Stomach (tissue), 9 donors: ENCODE results near the gene NOXA1. TPM values are rescaled to one million over a fixed set of nuclear protein-coding genes. Genes with fewer than 3 reads are reported as not detected.
"Not testable (repeated sequence)": the region's sequence is repeated elsewhere in the genome, so short reads cannot be mapped to it uniquely, and the experiment has no call there.

Experiments used
- DNase-seq, 2 donors: peaks; one replicate each; pipeline versions ENCODE4 v3.0.0 to v3.0.0-alpha.2; 2013 to 2019
- H3K27ac ChIP-seq, 5 donors: fragments of 200-600 bp in 4 of 5; sonication (generic) in 4 of 5; one replicate each; pipeline ENCODE4 v1.5.1; 2013 to 2019; ENCODE audit warnings: mild to moderate bottlenecking in 1 of 5, moderate library complexity in 1 of 5
- H3K27me3 ChIP-seq, 3 donors: fragments of 200-600 bp; sonication (generic); one replicate each; pipeline ENCODE4 v1.5.1; 2017 to 2019; ENCODE audit warnings: mixed run types in 1 of 3
- H3K36me3 ChIP-seq, 4 donors: fragments of 200-600 bp; sonication (generic); 1 replicate in 3 of 4; 2 replicates in 1 of 4; pipeline ENCODE4 v1.5.1; 2016 to 2019
- H3K4me1 ChIP-seq, 4 donors: fragments of 200-600 bp; sonication (generic); one replicate each; pipeline ENCODE4 v1.5.1; 2016 to 2019
- H3K4me3 ChIP-seq, 4 donors: fragments of 200-600 bp; sonication (generic) in 3 of 4; one replicate each; pipeline ENCODE4 v1.5.1; 2016 to 2019; ENCODE audit warnings: mild to moderate bottlenecking in 1 of 4
- H3K9me3 ChIP-seq, 4 donors: fragments of 200-600 bp; sonication (generic); one replicate each; pipeline ENCODE4 v1.5.1; 2016 to 2019
- EP300 ChIP-seq: sonication (generic); formaldehyde crosslinking; IDR thresholded peaks from one replicate; pipeline ENCODE4 v1.6.1; 2017; ENCODE audit warnings: antibody characterized with exemption
- POLR2A ChIP-seq, 4 donors: fragments of 450-650 bp; IDR thresholded peaks; one replicate each; pipeline ENCODE4 v1.6.1; 2016; ENCODE audit warnings: antibody characterized with exemption in 4 of 4, control low read depth in 2 of 4, mild to moderate bottlenecking in 1 of 4, moderate library complexity in 1 of 4
- POLR2AphosphoS5 ChIP-seq, 3 donors: sonication (generic); formaldehyde crosslinking; IDR thresholded peaks; one replicate each; pipeline ENCODE4 v1.6.1; 2016; ENCODE audit warnings: antibody characterized with exemption in 3 of 3
- WGBS, 5 donors: extraction: QIAGEN DNeasy Blood & Tissue Kit in 3 of 5; methylation state at CpG; one replicate each; pipeline versions ENCODE4 v1.1.5 to v1.1.7; 2013 to 2018; 5-methylcytosine and 5-hydroxymethylcytosine counted together
- intact Hi-C: fragments of 100-400 bp; cut with DNase I; formaldehyde crosslinking; loops from one replicate; pipeline ENCODE4 v1.15.1; 2023; ENCODE audit warnings: low total_unique reads
- polyA plus RNA-seq, 3 donors: library from polyadenylated mRNA; stranded (reverse); fragments of 200-250 nt; gene quantifications; one replicate each; pipeline ENCODE4 v1.2.3, GENCODE V29; 2013
- total RNA-seq, 5 donors: library from RNA; depleted of rRNA; stranded (reverse); fragments of >200 nt; gene quantifications; one replicate each; pipeline versions ENCODE4 v1.1.0 to v1.2.3, GENCODE V29; 2014 to 2016
- TF ChIP-seq, protein P1 (sequence below), 7 experiments: fragments of 450-650 bp in 4 of 7; fragments of 200-600 bp in 3 of 7; sonication (generic) in 3 of 7; IDR thresholded peaks; one replicate each; pipeline ENCODE4 v1.5.1; 2016 to 2019; ENCODE audit warnings: antibody characterized with exemption in 7 of 7, control low read depth in 2 of 7, mild to moderate bottlenecking in 1 of 7
- donor health status: healthy with polysubstance abuse.
- donor health status: Bipolar disorder and iron deficiency.
- donor health status: healthy.

Gene NOXA1
- total and polyA plus RNA-seq, 8 donors: 3.5 to 43.2 (median 14.7) TPM

DNA sequence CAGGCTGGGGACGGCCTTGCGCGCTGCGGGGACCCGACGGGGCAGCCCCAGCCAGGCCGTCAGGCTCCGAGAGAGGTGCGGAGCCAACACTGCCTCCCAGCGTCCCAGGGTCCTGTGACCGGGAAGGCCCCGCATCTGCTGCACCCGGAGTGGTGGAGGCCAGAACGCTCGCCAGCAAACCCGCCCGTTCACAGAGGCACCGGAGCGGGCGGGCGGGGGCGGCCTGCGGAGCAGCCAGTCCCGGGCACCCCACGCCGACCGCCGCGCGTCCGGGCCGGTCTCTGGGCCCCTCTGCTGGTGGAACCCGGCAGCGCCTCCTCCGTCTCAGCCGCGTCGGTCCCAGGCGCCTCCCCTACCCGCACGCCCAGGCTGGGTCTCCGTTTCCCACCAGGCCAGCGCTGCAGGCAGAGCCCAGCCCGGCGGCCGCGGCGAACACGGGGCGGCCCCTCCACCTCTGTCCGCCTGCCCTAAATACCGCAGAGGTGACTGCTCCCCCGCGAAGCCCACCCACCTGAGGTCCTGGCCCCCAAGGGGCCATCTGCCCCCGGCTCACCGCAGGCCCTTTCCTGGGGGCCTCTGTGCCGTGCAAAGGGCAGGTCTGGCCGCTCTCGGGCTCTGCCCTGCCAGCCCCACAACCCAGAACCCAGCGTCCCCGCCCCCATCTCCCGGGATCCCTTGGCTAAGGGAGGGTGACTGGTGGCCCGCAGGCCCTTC, 16.2 kb upstream of the NOXA1 start:
- no peaks in the 10 kb centered on the region for H3K36me3 ChIP-seq
- TF ChIP-seq POLR2A (IDR thresholded peaks at IDR 0.05) (no peak), POLR2AphosphoS5 (IDR thresholded peaks at IDR 0.05) (no peak), EP300 (no peak)
- TF ChIP-seq, protein P1, sequence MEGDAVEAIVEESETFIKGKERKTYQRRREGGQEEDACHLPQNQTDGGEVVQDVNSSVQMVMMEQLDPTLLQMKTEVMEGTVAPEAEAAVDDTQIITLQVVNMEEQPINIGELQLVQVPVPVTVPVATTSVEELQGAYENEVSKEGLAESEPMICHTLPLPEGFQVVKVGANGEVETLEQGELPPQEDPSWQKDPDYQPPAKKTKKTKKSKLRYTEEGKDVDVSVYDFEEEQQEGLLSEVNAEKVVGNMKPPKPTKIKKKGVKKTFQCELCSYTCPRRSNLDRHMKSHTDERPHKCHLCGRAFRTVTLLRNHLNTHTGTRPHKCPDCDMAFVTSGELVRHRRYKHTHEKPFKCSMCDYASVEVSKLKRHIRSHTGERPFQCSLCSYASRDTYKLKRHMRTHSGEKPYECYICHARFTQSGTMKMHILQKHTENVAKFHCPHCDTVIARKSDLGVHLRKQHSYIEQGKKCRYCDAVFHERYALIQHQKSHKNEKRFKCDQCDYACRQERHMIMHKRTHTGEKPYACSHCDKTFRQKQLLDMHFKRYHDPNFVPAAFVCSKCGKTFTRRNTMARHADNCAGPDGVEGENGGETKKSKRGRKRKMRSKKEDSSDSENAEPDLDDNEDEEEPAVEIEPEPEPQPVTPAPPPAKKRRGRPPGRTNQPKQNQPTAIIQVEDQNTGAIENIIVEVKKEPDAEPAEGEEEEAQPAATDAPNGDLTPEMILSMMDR (IDR thresholded peaks at IDR 0.05): peak in 5 of 7 experiments; percentile 29 to 80 (median 72)
- peaks cover 28 to 40% (median 37%) of the 10 kb centered on the region in 4 donors for H3K4me1 ChIP-seq
- DNase-seq: peak; percentile 79 to 94
- peak overlapping the region; percentile 39 to 47 (median 40) for H3K4me3 ChIP-seq
- WGBS, 5 donors: 4 to 15% (median 5%) methylated on average over 9 to 59 of the region's 63 CpGs
- peaks cover 0 to 19% (median 5%) of the 10 kb centered on the region in 3 donors for H3K27me3 ChIP-seq
- intact Hi-C loops: loop anchor here (10.0 kb wide), 1 partner anchor 102 kb away; the partner anchor contains the start of gene NRARP
- no peaks in the 10 kb centered on the region for H3K9me3 ChIP-seq
- H3K27ac ChIP-seq: peak overlapping the region in 4 of 5 donors; percentile 9 to 67 (median 37)

DNA sequence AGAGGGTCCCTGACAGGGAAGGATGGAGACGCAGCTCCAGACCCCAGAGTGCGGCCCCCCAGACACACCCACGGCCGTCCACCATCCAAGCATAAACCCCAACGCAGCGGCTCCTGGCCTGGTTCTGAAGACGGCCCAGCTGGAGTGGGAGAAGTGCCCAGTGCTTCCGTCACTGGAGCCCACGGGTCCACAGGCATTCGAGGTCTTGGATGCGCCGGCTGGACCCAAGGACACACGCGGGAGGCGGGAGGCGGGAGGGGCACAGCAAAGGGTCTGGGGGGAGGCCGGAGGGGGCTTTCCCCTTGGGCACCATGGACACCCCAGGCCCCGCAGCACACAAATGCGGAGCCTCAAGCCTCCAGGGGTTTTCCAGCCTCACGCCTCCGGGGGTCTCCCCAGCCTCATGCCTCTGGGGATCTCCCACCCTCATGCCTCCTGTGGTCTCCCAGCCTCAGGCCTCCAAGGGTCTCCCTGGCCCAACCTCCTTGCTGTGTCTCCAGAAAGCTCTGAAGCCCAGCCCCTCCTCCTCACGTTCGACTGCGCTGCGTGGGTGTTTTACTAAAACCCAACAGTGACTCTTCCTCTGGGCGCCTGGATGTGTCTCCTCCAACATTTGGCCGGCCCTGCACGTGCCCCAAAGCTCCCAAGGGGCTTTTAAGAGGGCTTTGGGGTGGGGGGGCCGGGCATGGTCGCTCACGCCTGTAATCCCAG, 15.4 kb upstream of the NOXA1 start:
- no peak for TF ChIP-seq POLR2A (IDR thresholded peaks at IDR 0.05)
- no peak for TF ChIP-seq EP300
- TF ChIP-seq, protein P1 (IDR thresholded peaks at IDR 0.05): no peak
- TF ChIP-seq POLR2AphosphoS5 (IDR thresholded peaks at IDR 0.05): no peak
- H3K4me3 ChIP-seq: peak overlapping the region; percentile 39 to 47 (median 40)
- H3K36me3 ChIP-seq: no peaks in the 10 kb centered on the region
- peak overlapping the region in 4 of 5 donors; percentile 9 to 67 (median 37) for H3K27ac ChIP-seq
- peaks cover 0 to 19% (median 5%) of the 10 kb centered on the region in 3 donors for H3K27me3 ChIP-seq
- DNase-seq: peak in 1 of 2 donors; percentile 71
- intact Hi-C loops: loop anchor here (10.0 kb wide), 1 partner anchor 103 kb away; the partner anchor contains the start of gene NRARP
- WGBS, 5 donors: 45 to 63% (median 58%) methylated on average over 22 to 31 of the region's 31 CpGs
- no peaks in the 10 kb centered on the region for H3K9me3 ChIP-seq
- peaks cover 29 to 47% (median 44%) of the 10 kb centered on the region in 4 donors for H3K4me1 ChIP-seq

DNA sequence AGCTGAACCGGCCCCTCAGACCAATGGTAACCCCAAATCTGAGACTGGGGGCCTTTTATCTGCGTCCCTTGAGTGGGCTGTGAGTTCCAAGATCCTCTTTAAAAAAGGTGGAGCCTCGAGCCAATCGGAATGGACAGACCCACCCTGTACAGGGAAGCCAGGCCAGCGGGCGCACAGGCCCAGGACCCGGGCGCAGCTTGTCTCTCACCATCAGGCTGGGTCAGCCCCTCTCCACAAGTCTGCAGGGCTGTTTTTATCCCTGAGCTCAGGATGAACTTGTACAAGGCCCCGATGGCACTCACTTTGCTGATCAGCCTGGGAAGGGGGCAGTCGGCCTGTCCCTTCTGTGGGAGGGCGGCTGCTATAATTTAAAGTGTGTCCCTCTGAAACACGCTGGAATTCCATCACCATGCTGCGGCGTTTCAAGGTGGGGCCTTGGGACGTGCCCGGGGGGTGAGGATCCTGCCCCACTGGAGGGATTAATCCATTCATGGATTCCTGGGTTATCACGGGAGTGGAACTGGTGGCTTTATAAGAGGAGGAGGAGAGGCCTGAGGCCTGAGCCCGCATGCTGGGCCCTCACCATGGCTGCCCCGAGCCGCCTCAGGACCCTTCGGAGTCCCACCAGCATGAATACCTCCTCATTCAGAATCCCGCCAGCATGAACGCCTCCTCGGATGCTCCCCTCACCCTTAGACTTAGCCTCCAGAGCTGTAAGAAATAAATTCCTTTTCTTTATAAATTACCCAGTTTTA, 14.4 kb upstream of the NOXA1 start:
- intact Hi-C loops: loop anchor here (10.0 kb wide), 1 partner anchor 104 kb away; the partner anchor contains the start of gene NRARP
- peaks cover 0 to 19% (median 5%) of the 10 kb centered on the region in 3 donors for H3K27me3 ChIP-seq
- H3K27ac ChIP-seq: no peak overlapping the region
- 92 to 95% (median 94%) methylated on average over 17 to 24 of the region's 24 CpGs for WGBS, 5 donors
- no peaks in the 10 kb centered on the region for H3K9me3 ChIP-seq
- no peak overlapping the region for H3K4me3 ChIP-seq
- TF ChIP-seq EP300: no peak
- no peak for TF ChIP-seq POLR2A (IDR thresholded peaks at IDR 0.05)
- no peak for TF ChIP-seq POLR2AphosphoS5 (IDR thresholded peaks at IDR 0.05)
- TF ChIP-seq, protein P1 (IDR thresholded peaks at IDR 0.05): no peak
- no peaks in the 10 kb centered on the region for H3K36me3 ChIP-seq
- no peak for DNase-seq
- peaks cover 29 to 52% (median 46%) of the 10 kb centered on the region in 4 donors for H3K4me1 ChIP-seq

DNA sequence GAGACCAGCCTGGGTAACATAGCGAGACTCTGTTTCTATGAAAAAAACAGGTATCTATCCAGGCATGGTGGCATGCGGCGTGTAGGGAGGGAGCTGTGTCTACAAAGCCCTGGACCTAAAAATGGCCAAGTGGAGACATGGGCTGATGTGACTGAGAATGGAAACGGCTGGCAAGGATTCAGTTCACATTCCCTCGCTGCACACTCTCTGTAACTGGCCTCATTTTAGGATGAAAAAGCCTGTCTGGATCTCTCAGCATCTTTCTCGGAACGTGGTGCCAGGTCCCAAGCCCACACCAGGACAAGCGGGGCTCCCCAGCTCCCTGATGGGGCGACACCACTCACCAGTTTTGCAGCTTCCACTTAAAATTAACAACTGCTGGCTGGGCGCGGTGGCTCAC, 13.7 kb upstream of the NOXA1 start:
- TF ChIP-seq EP300 (no peak), POLR2AphosphoS5 (IDR thresholded peaks at IDR 0.05) (no peak), POLR2A (IDR thresholded peaks at IDR 0.05) (no peak)
- TF ChIP-seq, protein P1 (IDR thresholded peaks at IDR 0.05): no peak
- WGBS, 5 donors: 88 to 97% (median 95%) methylated on average over 11 of the region's 11 CpGs
- Histone ChIP-seq H3K4me3 (no peak overlapping the region), H3K27me3 (peaks cover 0 to 19% (median 5%) of the 10 kb centered on the region in 3 donors), H3K4me1 (peaks cover 29 to 59% (median 52%) of the 10 kb centered on the region in 4 donors), H3K9me3 (no peaks in the 10 kb centered on the region), H3K27ac (no peak overlapping the region), H3K36me3 (no peaks in the 10 kb centered on the region)
- intact Hi-C loops: loop anchor here (10.0 kb wide), 1 partner anchor 105 kb away; the partner anchor contains the start of gene NRARP
- no peak for DNase-seq

DNA sequence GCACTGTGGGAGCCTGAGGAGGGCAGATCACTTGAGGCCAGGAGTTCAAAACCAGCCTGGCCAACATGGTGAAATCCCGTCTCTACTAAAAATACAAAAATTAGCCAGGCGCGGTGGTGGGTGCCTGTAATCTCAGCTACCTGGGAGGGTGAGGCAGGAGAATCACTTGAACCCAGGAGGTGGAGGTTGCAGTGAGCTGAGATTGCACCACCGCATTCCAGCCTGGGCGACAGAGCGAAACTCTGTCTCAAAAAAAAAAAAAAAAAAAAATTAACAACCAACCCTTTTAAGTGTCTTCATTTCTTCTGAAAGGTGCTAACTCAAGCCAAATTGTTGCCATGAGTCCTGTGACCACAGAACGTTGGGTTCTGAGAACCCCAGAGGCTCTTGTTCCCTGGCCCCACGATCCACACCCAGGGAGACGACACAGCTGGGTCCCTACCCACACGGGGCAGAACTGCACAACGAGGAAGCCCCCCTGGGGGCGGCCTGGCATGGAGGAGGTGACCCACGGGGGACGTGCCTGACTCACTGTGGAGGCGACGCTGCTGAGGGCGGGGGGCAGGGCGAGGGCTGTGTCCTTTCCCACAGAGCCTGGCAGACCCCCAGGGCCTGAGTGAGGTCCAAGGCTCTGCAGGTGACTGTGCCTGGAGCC, 12.8 kb upstream of the NOXA1 start:
- intact Hi-C loops, H3K9me3 ChIP-seq, H3K4me3 ChIP-seq, DNase-seq, H3K36me3 ChIP-seq: not testable (repeated sequence)
- WGBS, 5 donors: 82 to 88% (median 87%) methylated on average over 10 to 18 of the region's 18 CpGs
- H3K27me3 ChIP-seq: peaks cover 0 to 19% (median 5%) of the 10 kb centered on the region in 3 donors
- H3K27ac ChIP-seq: peak overlapping the region in 2 of 5 donors; percentile 76 to 88
- H3K4me1 ChIP-seq: peaks cover 29 to 63% (median 54%) of the 10 kb centered on the region in 4 donors
